T-helper 1 cell treated with Interleukin-12 subunit alpha and Interleukin-12 subunit beta and Interleukin-4 antibody, amounts not matched to agents 30 μg/mL and 1 μg/mL, for 36 hours (primary cell): ENCODE results near the gene OPA1.

Experiments used
- H3K27ac Mint-ChIP-seq: one replicate; pipeline ENCODE4 v1.8.0; 2021; ENCODE audit warnings: mild to moderate bottlenecking, mixed read lengths
- H3K27me3 Mint-ChIP-seq: one replicate; pipeline ENCODE4 v1.8.0; 2021; ENCODE audit warnings: low read depth, mixed read lengths
- H3K36me3 Mint-ChIP-seq: one replicate; pipeline ENCODE4 v1.8.0; 2021; ENCODE audit warnings: low read depth, mixed read lengths
- H3K4me1 Mint-ChIP-seq: one replicate; pipeline ENCODE4 v1.8.0; 2021; ENCODE audit warnings: low read depth, mixed read lengths
- H3K4me3 Mint-ChIP-seq: one replicate; pipeline ENCODE4 v1.8.0; 2021; ENCODE audit warnings: mild to moderate bottlenecking, moderate library complexity, mixed read lengths
- H3K9me3 Mint-ChIP-seq: one replicate; pipeline ENCODE4 v1.8.0; 2021; ENCODE audit warnings: mixed read lengths

Gene OPA1

GRCh38 chr3:193592841-193593667, at the start of gene OPA1:
Gene OPA1 (plus strand): TSS chr3:193593208. CDS start chr3:193593378, 170 bp downstream.
- Mint-ChIP-seq H3K36me3 (peaks cover 9% of the 10 kb centered on the region), H3K4me1 (peaks cover 30% of the 10 kb centered on the region), H3K27ac (peak within 1 kb of the TSS; percentile 98), H3K9me3 (no peaks in the 10 kb centered on the region), H3K27me3 (no peaks in the 10 kb centered on the region), H3K4me3 (peak within 1 kb of the TSS; percentile 96)

DNA sequence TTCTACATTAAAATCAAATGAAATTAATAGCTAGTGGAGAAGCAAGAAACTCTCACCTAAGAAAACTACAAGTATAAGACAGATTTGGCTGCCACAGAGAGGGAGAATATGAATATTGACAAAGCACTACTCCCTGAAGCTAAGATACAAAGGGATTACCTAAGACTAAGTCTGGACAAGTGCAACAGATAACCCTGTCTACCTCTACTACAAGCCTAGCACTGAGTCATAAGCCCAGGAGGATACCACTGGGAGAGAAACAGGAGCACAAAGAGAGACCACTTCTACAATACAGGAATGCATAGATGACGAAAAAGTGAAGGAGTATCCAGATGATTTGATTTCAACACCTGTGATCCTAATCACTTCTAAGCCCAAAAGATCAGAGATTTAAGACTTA, 48.7 kb upstream of the OPA1 start:
- Mint-ChIP-seq H3K9me3 (peaks cover 8% of the 10 kb centered on the region), H3K27me3 (peaks cover 7% of the 10 kb centered on the region), H3K4me3 (no peak overlapping the region), H3K4me1 (no peaks in the 10 kb centered on the region), H3K36me3 (no peaks in the 10 kb centered on the region), H3K27ac (no peak overlapping the region)

DNA sequence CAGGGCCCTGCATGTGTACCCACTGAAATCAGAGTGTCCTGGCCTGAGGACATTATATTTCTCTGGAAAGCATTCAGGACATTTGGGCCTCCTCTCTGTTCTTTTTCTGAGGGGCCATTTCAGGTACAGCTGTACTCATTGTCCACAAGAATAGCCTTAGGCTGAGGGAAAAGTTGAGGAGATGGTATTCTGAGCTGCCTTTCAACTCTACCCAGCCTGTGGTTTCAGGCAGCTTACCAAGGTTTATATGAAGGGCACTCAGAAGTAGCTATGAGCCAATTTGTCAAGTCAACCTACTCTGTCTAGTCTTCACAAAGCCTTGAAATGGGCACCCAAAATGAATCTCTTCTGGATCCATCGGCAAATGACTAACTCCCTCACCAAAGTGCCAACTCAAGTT, 47.7 kb upstream of the OPA1 start:
- Mint-ChIP-seq H3K27me3 (peaks cover 7% of the 10 kb centered on the region), H3K27ac (no peak overlapping the region), H3K4me1 (no peaks in the 10 kb centered on the region), H3K4me3 (no peak overlapping the region), H3K36me3 (no peaks in the 10 kb centered on the region), H3K9me3 (peaks cover 8% of the 10 kb centered on the region)

- Mint-ChIP-seq H3K9me3 (peaks cover 8% of the 10 kb centered on the region), H3K36me3 (no peaks in the 10 kb centered on the region), H3K4me3 (no peak overlapping the region), H3K27ac (no peak overlapping the region), H3K4me1 (no peaks in the 10 kb centered on the region), H3K27me3 (peaks cover 7% of the 10 kb centered on the region)
These were observed 46.9 kb upstream of the OPA1 start for GRCh38 chr3:193546129-193546528.

DNA sequence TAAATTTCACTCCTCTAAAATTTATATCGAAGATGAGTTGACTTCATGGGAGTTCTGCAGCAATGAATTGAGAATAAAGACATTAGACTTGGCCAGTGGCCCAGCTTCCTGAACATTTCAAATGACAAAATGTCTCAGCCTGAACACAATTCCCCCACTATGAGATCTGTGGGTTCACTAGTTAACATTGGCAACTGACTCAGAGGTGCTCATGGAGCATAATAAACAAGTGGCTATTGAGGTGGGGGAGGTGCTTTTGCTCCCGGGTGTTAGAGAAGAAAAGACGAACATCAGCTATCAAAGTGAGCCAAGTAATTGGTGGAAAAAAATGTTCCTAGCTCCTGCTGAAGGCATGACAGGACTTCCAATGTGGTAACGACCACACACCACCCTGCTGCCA, 44.6 kb upstream of the OPA1 start:
- Mint-ChIP-seq H3K27ac (no peak overlapping the region), H3K27me3 (peaks cover 7% of the 10 kb centered on the region), H3K4me3 (no peak overlapping the region), H3K9me3 (peaks cover 8% of the 10 kb centered on the region), H3K4me1 (no peaks in the 10 kb centered on the region), H3K36me3 (no peaks in the 10 kb centered on the region)

- H3K27me3 Mint-ChIP-seq, result no peaks in the 10 kb centered on the region
- no peaks in the 10 kb centered on the region for H3K9me3 Mint-ChIP-seq
- H3K4me1 Mint-ChIP-seq, result no peaks in the 10 kb centered on the region
- H3K36me3 Mint-ChIP-seq, result no peaks in the 10 kb centered on the region
- H3K27ac Mint-ChIP-seq, result no peak overlapping the region
- H3K4me3 Mint-ChIP-seq, result no peak overlapping the region
These were observed 40.1 kb upstream of the OPA1 start for GRCh38 chr3:193552923-193553322.

- Mint-ChIP-seq H3K4me3 (no peak overlapping the region), H3K27ac (no peak overlapping the region), H3K27me3 (no peaks in the 10 kb centered on the region), H3K4me1 (no peaks in the 10 kb centered on the region), H3K36me3 (no peaks in the 10 kb centered on the region), H3K9me3 (no peaks in the 10 kb centered on the region)
These were observed 39.4 kb upstream of the OPA1 start for GRCh38 chr3:193553586-193553985.

- Mint-ChIP-seq H3K36me3 (no peaks in the 10 kb centered on the region), H3K27ac (no peak within 1 kb of the TSS), H3K4me3 (no peak within 1 kb of the TSS), H3K4me1 (no peaks in the 10 kb centered on the region), H3K9me3 (no peaks in the 10 kb centered on the region), H3K27me3 (no peaks in the 10 kb centered on the region)
These were observed 38.2 kb upstream of the OPA1 start, which contains the start of gene ATP13A4 for GRCh38 chr3:193554811-193555210. Gene ATP13A4 (minus strand): TSS chr3:193554895. CDS start chr3:193554799, 96 bp downstream.

- Mint-ChIP-seq H3K4me1 (no peaks in the 10 kb centered on the region), H3K4me3 (no peak overlapping the region), H3K27me3 (no peaks in the 10 kb centered on the region), H3K9me3 (no peaks in the 10 kb centered on the region), H3K27ac (no peak overlapping the region), H3K36me3 (no peaks in the 10 kb centered on the region)
These were observed 36.2 kb upstream of the OPA1 start for GRCh38 chr3:193556841-193557240.

DNA sequence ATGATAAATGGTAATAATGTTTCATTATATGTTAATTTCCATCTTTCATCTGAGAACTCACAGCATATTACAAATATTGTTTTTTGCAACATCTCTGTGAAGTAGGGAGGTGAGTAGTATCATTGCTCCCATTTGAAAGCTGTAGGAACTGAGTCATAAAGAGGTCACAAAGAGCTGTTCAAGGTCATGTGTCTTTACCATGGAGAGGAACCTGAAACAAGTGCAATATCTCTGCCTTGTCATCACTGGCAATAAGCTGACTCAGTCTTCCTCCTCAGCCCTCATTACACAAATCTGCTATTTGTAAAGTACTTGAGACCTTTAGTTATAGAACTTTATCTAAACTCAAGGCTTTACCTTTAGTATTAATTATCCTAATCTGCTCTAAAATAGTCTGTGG, 33.9 kb upstream of the OPA1 start:
- Mint-ChIP-seq H3K4me1 (no peaks in the 10 kb centered on the region), H3K27ac (no peak overlapping the region), H3K4me3 (no peak overlapping the region), H3K36me3 (no peaks in the 10 kb centered on the region), H3K9me3 (no peaks in the 10 kb centered on the region), H3K27me3 (no peaks in the 10 kb centered on the region)

DNA sequence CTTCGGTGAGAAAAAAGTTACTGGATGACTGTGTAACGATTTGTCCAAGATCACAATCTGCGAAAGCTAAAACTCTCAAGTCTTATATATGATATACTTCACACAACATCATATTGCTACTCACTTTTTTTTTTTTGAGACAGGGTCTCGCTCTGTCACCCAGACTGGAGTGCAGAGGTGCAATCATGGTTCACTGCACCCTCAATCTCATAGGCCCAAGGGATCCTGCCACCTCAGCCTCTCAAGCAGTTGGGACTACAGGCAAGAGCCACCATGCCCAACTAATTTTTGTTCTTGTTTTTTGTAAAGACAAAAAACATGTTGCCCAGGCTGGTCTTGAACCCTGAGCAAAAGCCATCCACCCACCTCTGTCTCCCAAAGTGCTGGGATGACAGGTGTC, 32.9 kb upstream of the OPA1 start:
- no peaks in the 10 kb centered on the region for H3K27me3 Mint-ChIP-seq
- H3K4me3 Mint-ChIP-seq, result no peak overlapping the region
- H3K36me3 Mint-ChIP-seq, result no peaks in the 10 kb centered on the region
- no peaks in the 10 kb centered on the region for H3K4me1 Mint-ChIP-seq
- no peaks in the 10 kb centered on the region for H3K9me3 Mint-ChIP-seq
- no peak overlapping the region for H3K27ac Mint-ChIP-seq

GRCh38 chr3:193560870-193561269, 32.1 kb upstream of the OPA1 start:
- H3K4me1 Mint-ChIP-seq, result no peaks in the 10 kb centered on the region
- H3K27me3 Mint-ChIP-seq, result no peaks in the 10 kb centered on the region
- no peak overlapping the region for H3K27ac Mint-ChIP-seq

DNA sequence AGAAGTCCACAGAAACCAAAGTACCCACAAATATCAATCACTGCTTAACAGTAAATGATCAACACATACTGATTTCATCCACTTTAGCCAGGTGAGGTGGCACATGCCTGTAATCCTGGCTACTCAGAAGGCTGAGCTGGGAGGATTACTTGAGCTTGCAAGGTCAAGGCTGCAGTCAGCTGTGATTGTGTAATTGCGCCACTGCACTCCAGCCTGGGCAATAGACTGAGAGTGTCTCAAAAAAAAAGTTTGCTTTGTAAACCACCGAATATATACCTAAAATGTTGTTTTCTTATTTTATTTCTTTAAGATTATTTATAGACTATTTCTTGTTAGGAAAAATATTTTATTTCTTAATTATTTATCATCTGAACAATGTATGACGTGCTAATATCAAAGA, 29.6 kb upstream of the OPA1 start:
- no peak overlapping the region for H3K4me3 Mint-ChIP-seq
- peaks cover 4% of the 10 kb centered on the region for H3K27me3 Mint-ChIP-seq
- H3K27ac Mint-ChIP-seq, result no peak overlapping the region
- H3K4me1 Mint-ChIP-seq, result no peaks in the 10 kb centered on the region
- no peaks in the 10 kb centered on the region for H3K36me3 Mint-ChIP-seq
- H3K9me3 Mint-ChIP-seq, result no peaks in the 10 kb centered on the region

More at GRCh38 chr3:193560870-193561269, 32.1 kb upstream of the OPA1 start:
- no peaks in the 10 kb centered on the region for H3K36me3 Mint-ChIP-seq
- no peak overlapping the region for H3K4me3 Mint-ChIP-seq
- no peaks in the 10 kb centered on the region for H3K9me3 Mint-ChIP-seq

- H3K27ac Mint-ChIP-seq, result no peak overlapping the region
These were observed 29.0 kb upstream of the OPA1 start for GRCh38 chr3:193564012-193564411.

DNA sequence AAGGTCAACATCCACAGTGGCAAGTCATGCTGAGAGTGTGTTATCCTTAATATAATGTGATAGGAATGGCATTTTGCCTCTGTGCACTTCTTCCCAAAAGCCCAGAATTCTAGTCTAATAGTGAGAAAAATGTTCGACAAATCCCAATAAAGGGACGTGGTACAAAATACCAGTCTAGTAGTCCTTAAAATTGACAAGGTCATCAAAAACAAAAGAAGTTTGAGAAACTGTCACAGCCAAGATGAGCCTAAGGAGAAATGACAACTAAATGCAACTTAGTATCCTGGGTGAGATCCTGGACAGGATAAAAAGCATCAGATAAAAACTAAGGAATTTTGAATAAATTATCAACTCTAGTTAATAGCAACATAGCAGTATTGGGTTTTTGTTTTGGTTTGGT, 23.9 kb upstream of the OPA1 start:
- H3K9me3 Mint-ChIP-seq, result no peaks in the 10 kb centered on the region

More at GRCh38 chr3:193564012-193564411, 29.0 kb upstream of the OPA1 start:
- no peaks in the 10 kb centered on the region for H3K4me1 Mint-ChIP-seq
- H3K36me3 Mint-ChIP-seq, result no peaks in the 10 kb centered on the region
- no peak overlapping the region for H3K4me3 Mint-ChIP-seq
- peaks cover 4% of the 10 kb centered on the region for H3K27me3 Mint-ChIP-seq
- no peaks in the 10 kb centered on the region for H3K9me3 Mint-ChIP-seq

More for the DNA sequence above, 23.9 kb upstream of the OPA1 start:
- Mint-ChIP-seq H3K4me1 (peaks cover 3% of the 10 kb centered on the region), H3K36me3 (no peaks in the 10 kb centered on the region), H3K27me3 (peaks cover 4% of the 10 kb centered on the region), H3K4me3 (no peak overlapping the region), H3K27ac (no peak overlapping the region)
